ENCODE data around the gene TUT1.
"Not testable (repeated sequence)": the region's sequence is repeated elsewhere in the genome, so short reads cannot be mapped to it uniquely, and the experiment has no call there.

TUT1 gene

GRCh38 chr11:62554387-62555167 is 36.7 kb downstream of the TUT1 start:
- H3K27ac ChIP-seq (ENCODE audit: low read length), result peak overlapping the region; percentile 99
- peaks cover 8 to 9% of the 10 kb centered on the region in 2 donors for H3K36me3 ChIP-seq (ENCODE audit: control insufficient read depth in 2 of 2, insufficient read depth in 2 of 2, low read length in 2 of 2)
- H3K4me1 ChIP-seq (ENCODE audit: control insufficient read depth, insufficient read depth, low read length), result peaks cover 71% of the 10 kb centered on the region
- peak overlapping the region in 1 of 2 donors; percentile 89 for H3K9ac ChIP-seq (ENCODE audit: low read length in 2 of 2)
- no peaks in the 10 kb centered on the region for H3K27me3 ChIP-seq (ENCODE audit: control insufficient read depth in 1 of 2, insufficient read depth in 2 of 2, low read length in 2 of 2)
- H3K4me3 ChIP-seq (ENCODE audit: low read length in 2 of 2), result peak overlapping the region in 1 of 2 donors; percentile 29
- H3K9me3 ChIP-seq (ENCODE audit: control insufficient read depth in 2 of 2, low read length in 2 of 2), result no peaks in the 10 kb centered on the region

GRCh38 chr11:62553839-62554361 is 37.4 kb downstream of the TUT1 start:
- peak overlapping the region; percentile 69 to 71 for H3K4me3 ChIP-seq (ENCODE audit: low read length in 2 of 2)
- H3K9ac ChIP-seq (ENCODE audit: low read length in 2 of 2), result peak overlapping the region; percentile 87 to 89

GRCh38 chr11:62553080-62553838 is 38.1 kb downstream of the TUT1 start:
- Histone ChIP-seq H3K9ac (ENCODE audit: low read length in 2 of 2) (peak overlapping the region; percentile 87 to 89), H3K27ac (ENCODE audit: low read length) (peak overlapping the region; percentile 99), H3K36me3 (ENCODE audit: control insufficient read depth in 2 of 2, insufficient read depth in 2 of 2, low read length in 2 of 2) (no peaks in the 10 kb centered on the region), H3K27me3 (ENCODE audit: control insufficient read depth in 1 of 2, insufficient read depth in 2 of 2, low read length in 2 of 2) (no peaks in the 10 kb centered on the region), H3K9me3 (ENCODE audit: control insufficient read depth in 2 of 2, low read length in 2 of 2) (no peaks in the 10 kb centered on the region), H3K4me1 (ENCODE audit: control insufficient read depth, insufficient read depth, low read length) (peaks cover 77% of the 10 kb centered on the region), H3K4me3 (ENCODE audit: low read length in 2 of 2) (peak overlapping the region; percentile 69 to 71)

More at GRCh38 chr11:62553839-62554361, 37.4 kb downstream of the TUT1 start:
- Histone ChIP-seq H3K27ac (ENCODE audit: low read length) (peak overlapping the region; percentile 99), H3K36me3 (ENCODE audit: control insufficient read depth in 2 of 2, insufficient read depth in 2 of 2, low read length in 2 of 2) (peaks cover 3% of the 10 kb centered on the region in 2 donors), H3K4me1 (ENCODE audit: control insufficient read depth, insufficient read depth, low read length) (peaks cover 70% of the 10 kb centered on the region), H3K9me3 (ENCODE audit: control insufficient read depth in 2 of 2, low read length in 2 of 2) (no peaks in the 10 kb centered on the region), H3K27me3 (ENCODE audit: control insufficient read depth in 1 of 2, insufficient read depth in 2 of 2, low read length in 2 of 2) (no peaks in the 10 kb centered on the region)

- Histone ChIP-seq H3K27me3 (ENCODE audit: control insufficient read depth in 1 of 2, insufficient read depth in 2 of 2, low read length in 2 of 2) (no peaks in the 10 kb centered on the region), H3K9ac (ENCODE audit: low read length in 2 of 2) (peak overlapping the region; percentile 87 to 89), H3K4me3 (ENCODE audit: low read length in 2 of 2) (peak overlapping the region; percentile 69 to 71), H3K27ac (ENCODE audit: low read length) (peak overlapping the region; percentile 99), H3K36me3 (ENCODE audit: control insufficient read depth in 2 of 2, insufficient read depth in 2 of 2, low read length in 2 of 2) (no peaks in the 10 kb centered on the region), H3K4me1 (ENCODE audit: control insufficient read depth, insufficient read depth, low read length) (peaks cover 83% of the 10 kb centered on the region), H3K9me3 (ENCODE audit: control insufficient read depth in 2 of 2, low read length in 2 of 2) (no peaks in the 10 kb centered on the region)
Measured at GRCh38 chr11:62552485-62553079, 38.7 kb downstream of the TUT1 start.

GRCh38 chr11:62550478-62550877 is 40.8 kb downstream of the TUT1 start:
- H3K36me3 ChIP-seq (ENCODE audit: control insufficient read depth in 2 of 2, insufficient read depth in 2 of 2, low read length in 2 of 2); H3K27me3 ChIP-seq (ENCODE audit: control insufficient read depth in 1 of 2, insufficient read depth in 2 of 2, low read length in 2 of 2); H3K27ac ChIP-seq (ENCODE audit: low read length); H3K9ac ChIP-seq (ENCODE audit: low read length in 2 of 2); H3K4me3 ChIP-seq (ENCODE audit: low read length in 2 of 2); H3K9me3 ChIP-seq (ENCODE audit: control insufficient read depth in 2 of 2, low read length in 2 of 2): not testable (repeated sequence)
- peaks cover 69% of the 10 kb centered on the region for H3K4me1 ChIP-seq (ENCODE audit: control insufficient read depth, insufficient read depth, low read length)

GRCh38 chr11:62548545-62549335 is 42.6 kb downstream of the TUT1 start:
- no peaks in the 10 kb centered on the region for H3K27me3 ChIP-seq (ENCODE audit: control insufficient read depth in 1 of 2, insufficient read depth in 2 of 2, low read length in 2 of 2)
- peak overlapping the region; percentile 94 for H3K27ac ChIP-seq (ENCODE audit: low read length)
- H3K36me3 ChIP-seq (ENCODE audit: control insufficient read depth in 2 of 2, insufficient read depth in 2 of 2, low read length in 2 of 2), result no peaks in the 10 kb centered on the region
- no peaks in the 10 kb centered on the region for H3K9me3 ChIP-seq (ENCODE audit: control insufficient read depth in 2 of 2, low read length in 2 of 2)
- H3K4me3 ChIP-seq (ENCODE audit: low read length in 2 of 2), result no peak overlapping the region
- peaks cover 62% of the 10 kb centered on the region for H3K4me1 ChIP-seq (ENCODE audit: control insufficient read depth, insufficient read depth, low read length)
- H3K9ac ChIP-seq (ENCODE audit: low read length in 2 of 2), result peak overlapping the region in 1 of 2 donors; percentile 6

GRCh38 chr11:62547691-62548281 is 43.5 kb downstream of the TUT1 start:
- Histone ChIP-seq H3K9me3 (ENCODE audit: control insufficient read depth in 2 of 2, low read length in 2 of 2) (no peaks in the 10 kb centered on the region), H3K9ac (ENCODE audit: low read length in 2 of 2) (peak overlapping the region; percentile 71 to 81), H3K27me3 (ENCODE audit: control insufficient read depth in 1 of 2, insufficient read depth in 2 of 2, low read length in 2 of 2) (no peaks in the 10 kb centered on the region), H3K27ac (ENCODE audit: low read length) (peak overlapping the region; percentile 94), H3K4me3 (ENCODE audit: low read length in 2 of 2) (peak overlapping the region; percentile 87 to 95), H3K36me3 (ENCODE audit: control insufficient read depth in 2 of 2, insufficient read depth in 2 of 2, low read length in 2 of 2) (peaks cover 0 to 4% of the 10 kb centered on the region in 2 donors), H3K4me1 (ENCODE audit: control insufficient read depth, insufficient read depth, low read length) (peaks cover 62% of the 10 kb centered on the region)

- H3K4me1 ChIP-seq (ENCODE audit: control insufficient read depth, insufficient read depth, low read length), result peaks cover 62% of the 10 kb centered on the region
- H3K9ac ChIP-seq (ENCODE audit: low read length in 2 of 2), result peak overlapping the region; percentile 71 to 81
Measured at GRCh38 chr11:62546929-62547625, 44.2 kb downstream of the TUT1 start.

GRCh38 chr11:62546244-62546928 is 44.9 kb downstream of the TUT1 start, which contains the start of gene AHNAK:
TSS of gene AHNAK (minus strand) at chr11:62546806. CDS start at chr11:62536098, 10,708 bp downstream.
- H3K4me1 ChIP-seq (ENCODE audit: control insufficient read depth, insufficient read depth, low read length), result peaks cover 62% of the 10 kb centered on the region
- H3K9ac ChIP-seq (ENCODE audit: low read length in 2 of 2), result peak within 1 kb of the TSS; percentile 88 to 94
- H3K27me3 ChIP-seq (ENCODE audit: control insufficient read depth in 1 of 2, insufficient read depth in 2 of 2, low read length in 2 of 2), result no peaks in the 10 kb centered on the region
- H3K36me3 ChIP-seq (ENCODE audit: control insufficient read depth in 2 of 2, insufficient read depth in 2 of 2, low read length in 2 of 2), result peaks cover 0 to 4% of the 10 kb centered on the region in 2 donors
- peak within 1 kb of the TSS; percentile 94 for H3K27ac ChIP-seq (ENCODE audit: low read length)
- peak within 1 kb of the TSS; percentile 95 to 97 for H3K4me3 ChIP-seq (ENCODE audit: low read length in 2 of 2)
- H3K9me3 ChIP-seq (ENCODE audit: control insufficient read depth in 2 of 2, low read length in 2 of 2), result no peaks in the 10 kb centered on the region

More at GRCh38 chr11:62546929-62547625, 44.2 kb downstream of the TUT1 start:
- H3K27ac ChIP-seq (ENCODE audit: low read length), result peak overlapping the region; percentile 94
- no peaks in the 10 kb centered on the region for H3K9me3 ChIP-seq (ENCODE audit: control insufficient read depth in 2 of 2, low read length in 2 of 2)
- H3K27me3 ChIP-seq (ENCODE audit: control insufficient read depth in 1 of 2, insufficient read depth in 2 of 2, low read length in 2 of 2), result no peaks in the 10 kb centered on the region
- peak overlapping the region; percentile 87 to 95 for H3K4me3 ChIP-seq (ENCODE audit: low read length in 2 of 2)
- H3K36me3 ChIP-seq (ENCODE audit: control insufficient read depth in 2 of 2, insufficient read depth in 2 of 2, low read length in 2 of 2), result peaks cover 0 to 4% of the 10 kb centered on the region in 2 donors

All from stomach smooth muscle (tissue), 2 donors.